ENCODE measurements around the gene WDR35.

- TF ChIP-seq KDM1A (IDR thresholded peaks at IDR 0.05; ENCODE audit: borderline replicate concordance): no peak
- TF ChIP-seq, protein P1, sequence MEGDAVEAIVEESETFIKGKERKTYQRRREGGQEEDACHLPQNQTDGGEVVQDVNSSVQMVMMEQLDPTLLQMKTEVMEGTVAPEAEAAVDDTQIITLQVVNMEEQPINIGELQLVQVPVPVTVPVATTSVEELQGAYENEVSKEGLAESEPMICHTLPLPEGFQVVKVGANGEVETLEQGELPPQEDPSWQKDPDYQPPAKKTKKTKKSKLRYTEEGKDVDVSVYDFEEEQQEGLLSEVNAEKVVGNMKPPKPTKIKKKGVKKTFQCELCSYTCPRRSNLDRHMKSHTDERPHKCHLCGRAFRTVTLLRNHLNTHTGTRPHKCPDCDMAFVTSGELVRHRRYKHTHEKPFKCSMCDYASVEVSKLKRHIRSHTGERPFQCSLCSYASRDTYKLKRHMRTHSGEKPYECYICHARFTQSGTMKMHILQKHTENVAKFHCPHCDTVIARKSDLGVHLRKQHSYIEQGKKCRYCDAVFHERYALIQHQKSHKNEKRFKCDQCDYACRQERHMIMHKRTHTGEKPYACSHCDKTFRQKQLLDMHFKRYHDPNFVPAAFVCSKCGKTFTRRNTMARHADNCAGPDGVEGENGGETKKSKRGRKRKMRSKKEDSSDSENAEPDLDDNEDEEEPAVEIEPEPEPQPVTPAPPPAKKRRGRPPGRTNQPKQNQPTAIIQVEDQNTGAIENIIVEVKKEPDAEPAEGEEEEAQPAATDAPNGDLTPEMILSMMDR (IDR thresholded peaks at IDR 0.05 in 2 of 3, conservative IDR thresholded peaks at IDR 0.05 in 1 of 3; ENCODE audit: control insufficient read depth in 2 of 3, extremely low read depth in 1 of 3, insufficient read depth in 1 of 3, low read depth in 3 of 3, low read length in 3 of 3): no peak
- no peak for TF ChIP-seq ZNF217 (IDR thresholded peaks at IDR 0.05)
- TF ChIP-seq JUND (IDR thresholded peaks at IDR 0.05; ENCODE audit: low read depth, low read length): no peak
- no peak for TF ChIP-seq CREB1 (IDR thresholded peaks at IDR 0.05; ENCODE audit: low read depth)
- no peak for TF ChIP-seq ETV6 (conservative IDR thresholded peaks at IDR 0.05 in 1 of 2, IDR thresholded peaks at IDR 0.05 in 1 of 2; ENCODE audit: borderline replicate concordance in 1 of 2, low read depth in 1 of 2)
- TF ChIP-seq CEBPB (IDR thresholded peaks at IDR 0.05; ENCODE audit: borderline replicate concordance in 1 of 2, low read depth in 2 of 2, low read length in 2 of 2): no peak
- TF ChIP-seq SUZ12 (IDR thresholded peaks at IDR 0.05; ENCODE audit: unreplicated experiment): no peak
- no peak for TF ChIP-seq POLR2A (IDR thresholded peaks at IDR 0.05; ENCODE audit: low read depth, low read length)
- TF ChIP-seq RB1 (IDR thresholded peaks at IDR 0.05; ENCODE audit: borderline replicate concordance): no peak
- TF ChIP-seq BHLHE40 (IDR thresholded peaks at IDR 0.05; ENCODE audit: borderline replicate concordance in 1 of 2, low read depth in 2 of 2, low read length in 1 of 2): no peak
- TF ChIP-seq, protein P2, sequence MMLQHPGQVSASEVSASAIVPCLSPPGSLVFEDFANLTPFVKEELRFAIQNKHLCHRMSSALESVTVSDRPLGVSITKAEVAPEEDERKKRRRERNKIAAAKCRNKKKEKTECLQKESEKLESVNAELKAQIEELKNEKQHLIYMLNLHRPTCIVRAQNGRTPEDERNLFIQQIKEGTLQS (IDR thresholded peaks at IDR 0.05; ENCODE audit: borderline replicate concordance, extremely low read depth, low read depth, low read length): no peak
- TF ChIP-seq GABPA (IDR thresholded peaks at IDR 0.05; ENCODE audit: low read depth): no peak
Measured at GRCh38 chr2:20023688-20024087, 33.8 kb upstream of the WDR35 start.

Data from GM12878 (cell line).